ENCODE measurements around the gene SCAANT1. TPM values are rescaled to one million over a fixed set of nuclear protein-coding genes. Genes with fewer than 3 reads are reported as not detected.

SCAANT1 gene
- total RNA-seq, 4 donors from 2014 or later, result not detected

DNA sequence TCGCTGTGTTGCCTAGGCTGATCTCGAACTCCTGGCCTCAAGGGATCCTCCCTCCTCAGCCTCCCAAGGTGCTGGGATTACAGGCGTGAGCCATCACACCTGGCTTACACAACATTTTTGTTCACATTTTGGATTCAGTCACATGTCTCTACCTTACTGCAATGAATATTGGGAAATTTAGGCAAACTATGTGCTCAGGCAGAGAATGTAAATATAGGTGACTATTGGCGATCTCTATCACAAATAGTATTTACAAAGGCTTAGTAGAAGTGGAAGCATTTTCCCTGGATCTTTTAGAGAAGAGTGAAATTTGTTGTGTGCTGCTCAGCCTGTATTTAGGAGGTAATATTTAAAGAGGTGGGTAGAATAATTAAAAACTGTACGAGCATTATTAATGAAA is 20.7 kb downstream of the SCAANT1 start:
- ATAC-seq (ENCODE audit: low FRiP score) (no peak), DNase-seq (ENCODE audit: low spot score) (no peak)
- TF ChIP-seq, protein P1, sequence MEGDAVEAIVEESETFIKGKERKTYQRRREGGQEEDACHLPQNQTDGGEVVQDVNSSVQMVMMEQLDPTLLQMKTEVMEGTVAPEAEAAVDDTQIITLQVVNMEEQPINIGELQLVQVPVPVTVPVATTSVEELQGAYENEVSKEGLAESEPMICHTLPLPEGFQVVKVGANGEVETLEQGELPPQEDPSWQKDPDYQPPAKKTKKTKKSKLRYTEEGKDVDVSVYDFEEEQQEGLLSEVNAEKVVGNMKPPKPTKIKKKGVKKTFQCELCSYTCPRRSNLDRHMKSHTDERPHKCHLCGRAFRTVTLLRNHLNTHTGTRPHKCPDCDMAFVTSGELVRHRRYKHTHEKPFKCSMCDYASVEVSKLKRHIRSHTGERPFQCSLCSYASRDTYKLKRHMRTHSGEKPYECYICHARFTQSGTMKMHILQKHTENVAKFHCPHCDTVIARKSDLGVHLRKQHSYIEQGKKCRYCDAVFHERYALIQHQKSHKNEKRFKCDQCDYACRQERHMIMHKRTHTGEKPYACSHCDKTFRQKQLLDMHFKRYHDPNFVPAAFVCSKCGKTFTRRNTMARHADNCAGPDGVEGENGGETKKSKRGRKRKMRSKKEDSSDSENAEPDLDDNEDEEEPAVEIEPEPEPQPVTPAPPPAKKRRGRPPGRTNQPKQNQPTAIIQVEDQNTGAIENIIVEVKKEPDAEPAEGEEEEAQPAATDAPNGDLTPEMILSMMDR (IDR thresholded peaks at IDR 0.05), result no peak

DNA sequence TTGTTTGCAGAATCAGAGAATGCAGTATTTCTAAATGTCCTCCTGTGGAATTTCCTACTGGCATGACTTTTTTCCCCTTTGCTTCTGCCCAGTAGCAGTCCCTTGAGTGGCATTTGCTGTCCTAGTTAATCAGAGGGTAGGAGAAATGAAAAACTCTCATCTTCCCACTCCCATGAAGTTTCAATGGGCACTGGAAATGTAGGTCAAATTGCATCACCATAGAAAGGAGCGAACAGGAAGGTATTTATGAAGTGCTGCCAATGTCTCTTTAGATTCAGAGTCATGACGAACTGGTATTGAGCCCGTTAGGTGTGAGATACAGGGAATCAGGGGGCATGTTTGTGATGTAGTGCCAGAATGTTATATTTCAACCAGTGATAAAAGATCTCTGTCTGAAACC is 25.3 kb downstream of the SCAANT1 start:
- TF ChIP-seq, protein P1 (IDR thresholded peaks at IDR 0.05), result no peak
- DNase-seq (ENCODE audit: low spot score) (no peak), ATAC-seq (ENCODE audit: low FRiP score) (no peak)

DNA sequence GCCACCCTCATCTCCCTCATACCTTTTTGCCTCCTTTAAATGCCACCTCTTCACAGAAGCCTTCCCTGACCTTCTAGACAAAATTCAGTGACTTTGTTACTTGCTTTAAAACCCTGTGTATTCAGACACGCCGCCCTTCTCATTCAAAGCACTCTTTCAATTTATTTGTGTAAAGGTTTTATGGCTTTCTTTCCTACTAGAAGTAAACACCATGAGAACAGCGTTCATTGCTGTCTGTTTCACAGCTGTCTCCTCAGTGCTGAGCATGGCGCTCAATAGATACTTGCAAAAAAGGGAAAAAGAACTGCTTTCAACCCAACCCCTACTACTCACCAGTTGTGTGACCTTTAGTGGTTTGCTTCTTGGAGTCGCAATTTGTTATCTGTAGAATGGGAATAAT is 31.5 kb downstream of the SCAANT1 start:
- ATAC-seq (ENCODE audit: low FRiP score), result no peak
- DNase-seq (ENCODE audit: low spot score), result no peak
- TF ChIP-seq, protein P1 (IDR thresholded peaks at IDR 0.05), result no peak

DNA sequence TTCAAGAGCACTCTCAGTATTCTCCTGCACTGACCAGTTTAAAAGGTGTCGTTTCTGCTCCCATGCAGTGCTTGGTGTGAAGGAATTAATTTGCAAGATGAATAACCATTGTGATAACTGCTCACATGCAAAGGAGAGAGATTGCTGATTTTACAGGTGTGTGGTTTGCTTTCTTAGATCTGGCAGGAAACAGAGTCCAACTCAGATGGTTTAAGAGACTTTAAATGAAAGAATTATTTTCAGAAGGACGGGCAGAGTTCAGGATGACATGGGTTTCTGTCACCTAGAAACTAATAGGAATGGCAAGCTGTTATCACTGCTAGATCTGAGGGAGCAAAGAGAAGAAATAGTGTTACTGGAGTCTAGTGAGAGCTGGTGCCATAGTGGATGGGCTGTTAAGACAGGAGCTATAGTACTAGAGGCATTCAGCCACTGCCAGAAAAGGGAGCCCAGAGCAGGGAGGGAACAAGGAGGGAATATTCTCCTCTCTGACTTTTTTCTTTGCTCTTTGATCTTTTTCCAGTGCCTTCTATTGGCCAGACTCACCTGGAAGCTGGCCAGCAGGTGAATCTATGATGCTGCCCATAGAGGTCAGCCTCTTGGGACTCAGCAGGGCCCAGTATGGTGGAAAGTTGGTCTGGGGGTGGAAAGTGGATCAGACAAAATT is 33.7 kb downstream of the SCAANT1 start:
- DNase-seq (ENCODE audit: low spot score) (no peak), ATAC-seq (ENCODE audit: low FRiP score) (no peak)
- TF ChIP-seq, protein P1 (IDR thresholded peaks at IDR 0.05), result no peak

DNA sequence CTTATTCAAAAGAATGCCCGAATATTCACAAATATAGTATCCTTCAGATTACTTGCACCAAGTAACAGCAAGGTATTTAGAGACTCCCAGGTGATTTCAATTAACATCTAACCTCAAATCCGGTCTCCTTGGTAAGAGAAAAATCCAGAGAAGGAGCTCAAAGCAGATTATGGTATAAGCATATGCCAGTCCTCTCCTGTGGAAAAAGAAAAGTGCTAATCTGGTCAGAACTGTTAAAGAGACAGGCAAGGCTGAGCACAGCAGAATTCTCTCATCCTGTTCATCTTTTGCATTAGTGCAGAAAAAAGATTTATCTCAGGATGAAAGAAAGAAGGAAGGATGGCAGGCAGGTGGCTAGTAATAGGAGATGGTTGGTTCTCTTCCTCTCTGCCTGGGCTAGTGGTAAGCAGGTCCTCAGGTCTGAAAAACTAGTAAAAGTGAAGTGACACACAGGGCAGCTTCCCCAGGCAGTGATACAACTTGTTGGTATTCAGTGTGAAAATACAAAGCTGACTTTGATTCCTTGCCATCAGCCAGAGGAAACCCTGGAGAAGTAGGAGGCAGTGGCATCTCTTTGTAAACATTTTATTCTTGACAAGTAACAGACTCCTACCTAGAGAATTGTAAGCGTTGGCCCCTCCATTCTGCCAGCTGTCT is 34.3 kb downstream of the SCAANT1 start:
- TF ChIP-seq, protein P1 (IDR thresholded peaks at IDR 0.05), result no peak
- ATAC-seq (ENCODE audit: low FRiP score) (no peak), DNase-seq (ENCODE audit: low spot score) (no peak)

DNA sequence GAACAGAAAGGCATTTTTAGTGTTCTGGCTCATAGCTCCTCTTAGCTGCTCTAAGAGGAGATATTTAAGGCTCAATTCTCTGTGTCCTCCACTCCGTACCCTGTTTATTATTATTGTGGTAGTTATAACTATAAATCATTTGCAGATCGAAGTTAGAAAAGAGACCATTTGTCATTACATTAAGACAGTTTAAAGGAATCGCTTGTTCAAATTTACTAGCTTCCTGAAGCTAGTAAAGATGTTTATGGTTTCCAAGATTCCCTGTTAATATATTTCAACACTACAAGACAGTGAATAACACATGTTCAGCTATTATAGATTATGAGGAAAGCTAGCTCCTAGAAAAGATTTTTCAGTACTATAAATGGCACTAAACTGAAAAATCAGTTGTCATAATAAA is 35.9 kb downstream of the SCAANT1 start:
- TF ChIP-seq, protein P1 (IDR thresholded peaks at IDR 0.05), result no peak
- ATAC-seq (ENCODE audit: low FRiP score), result no peak
- DNase-seq (ENCODE audit: low spot score), result no peak

DNA sequence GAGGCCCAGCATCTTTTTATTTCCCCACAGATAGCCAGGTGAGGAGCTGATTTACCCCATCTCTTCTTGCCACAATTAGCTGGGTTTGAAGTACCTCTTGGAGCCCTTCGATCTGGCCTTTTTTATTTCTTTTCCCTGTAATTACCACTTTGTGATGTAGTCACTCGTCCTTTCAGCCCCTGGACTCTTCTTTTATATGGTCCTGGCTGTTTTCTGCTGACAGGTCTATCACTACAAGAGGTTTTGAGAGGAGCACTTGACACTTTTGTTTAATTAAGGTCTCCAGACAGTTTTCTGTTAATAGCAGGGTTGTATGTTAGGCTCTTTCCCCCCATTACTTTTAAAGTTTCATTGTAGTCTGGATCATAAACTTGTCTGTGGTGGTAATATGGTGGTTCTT is 36.7 kb downstream of the SCAANT1 start:
- no peak for DNase-seq (ENCODE audit: low spot score)
- TF ChIP-seq, protein P1 (IDR thresholded peaks at IDR 0.05), result no peak
- ATAC-seq (ENCODE audit: low FRiP score), result no peak
